ENCODE measurements around the gene GRIK3.

Gene GRIK3

GRCh38 chr1:36988741-36989193 lies 45.5 kb downstream of the GRIK3 start:
- ChIA-PET CTCF (no interaction called here), POLR2A (ENCODE audit: low non-redundant PET) (no interaction called here)
- TF ChIP-seq CTCF (conservative IDR thresholded peaks at IDR 0.05; ENCODE audit: low read depth), result no peak
- no peak for DNase-seq (ENCODE audit: low spot score)
- H3K27ac ChIP-seq, result no peak overlapping the region

GRCh38 chr1:36988321-36988720 lies 46.0 kb downstream of the GRIK3 start:
- no peak for DNase-seq (ENCODE audit: low spot score)
- CTCF ChIA-PET, result no interaction called here
- H3K27ac ChIP-seq, result no peak overlapping the region
- POLR2A ChIA-PET (ENCODE audit: low non-redundant PET), result no interaction called here
- no peak for TF ChIP-seq CTCF (conservative IDR thresholded peaks at IDR 0.05; ENCODE audit: low read depth)

- H3K27ac ChIP-seq, result no peak overlapping the region
- TF ChIP-seq CTCF (conservative IDR thresholded peaks at IDR 0.05; ENCODE audit: low read depth), result no peak
- CTCF ChIA-PET, result interaction anchor here (0.7 kb wide), 1 partner anchor 1198 kb away, joined by 3 read pairs; no protein-coding TSS in a partner anchor
- no peak for DNase-seq (ENCODE audit: low spot score)
- POLR2A ChIA-PET (ENCODE audit: low non-redundant PET), result no interaction called here
Measured at GRCh38 chr1:36987276-36987675, 47.0 kb downstream of the GRIK3 start.

GRCh38 chr1:36986241-36986985 lies 47.9 kb downstream of the GRIK3 start:
- ChIA-PET CTCF (interaction anchor here (0.6 to 0.7 kb wide), 3 partner anchors 325 to 1199 kb away, joined by 3 to 4 read pairs (median 4); no protein-coding TSS in a partner anchor), POLR2A (ENCODE audit: low non-redundant PET) (no interaction called here)

GRCh38 chr1:36984675-36985074 lies 49.6 kb downstream of the GRIK3 start:
- no peak for TF ChIP-seq CTCF (conservative IDR thresholded peaks at IDR 0.05; ENCODE audit: low read depth)
- ChIA-PET POLR2A (ENCODE audit: low non-redundant PET) (no interaction called here), CTCF (no interaction called here)
- DNase-seq (ENCODE audit: low spot score), result no peak
- H3K27ac ChIP-seq, result no peak overlapping the region

More at GRCh38 chr1:36986241-36986985, 47.9 kb downstream of the GRIK3 start:
- no peak overlapping the region for H3K27ac ChIP-seq
- TF ChIP-seq CTCF (conservative IDR thresholded peaks at IDR 0.05; ENCODE audit: low read depth), result no peak
- no peak for DNase-seq (ENCODE audit: low spot score)

- CTCF ChIA-PET, result no interaction called here
- TF ChIP-seq CTCF (conservative IDR thresholded peaks at IDR 0.05; ENCODE audit: low read depth), result no peak
- H3K27ac ChIP-seq, result no peak overlapping the region
- DNase-seq (ENCODE audit: low spot score), result no peak
- POLR2A ChIA-PET (ENCODE audit: low non-redundant PET), result no interaction called here
Measured at GRCh38 chr1:36984026-36984425, 50.3 kb downstream of the GRIK3 start.
